Astrocyte (in vitro differentiated cells and primary cell): ENCODE measurements around the gene AKR1B1. TPM values are rescaled to one million over a fixed set of nuclear protein-coding genes. Genes with fewer than 3 reads are reported as not detected.

Experiments
- DNase-seq: peaks from one replicate; pipeline ENCODE4 v3.0.0-alpha.2; 2010; ENCODE audit warnings: low read depth
- FAIRE-seq: peaks from 2 replicates; lab custom pipeline; 2011; peaks lifted over from hg19 to GRCh38; lab: Jason Lieb, UNC
- H2AFZ ChIP-seq: 2 replicates; pipeline ENCODE4 v1.6.0; 2012; ENCODE audit warnings: low read depth, low read length, inconsistent platforms
- H3K27ac ChIP-seq: 2 replicates; pipeline ENCODE4 v1.5.1; 2011; ENCODE audit warnings: low read depth, low read length, inconsistent platforms
- H3K27me3 ChIP-seq: 2 replicates; pipeline ENCODE4 v1.6.0; 2011; ENCODE audit warnings: low read length, inconsistent platforms; ENCODE audit not compliant: insufficient read depth
- H3K36me3 ChIP-seq: 2 replicates; pipeline ENCODE4 v1.5.1; 2011; ENCODE audit warnings: low read length, inconsistent platforms; ENCODE audit not compliant: insufficient read depth
- H3K4me1 ChIP-seq: 2 replicates; pipeline ENCODE4 v1.5.1; 2011; ENCODE audit warnings: low read length, inconsistent platforms; ENCODE audit not compliant: insufficient read depth
- H3K4me2 ChIP-seq: 2 replicates; pipeline ENCODE4 v1.6.0; 2012; ENCODE audit warnings: low read length, inconsistent platforms
- H3K4me3 ChIP-seq: 2 replicates; pipeline ENCODE4 v1.5.1; 2011; ENCODE audit warnings: low read depth, mild to moderate bottlenecking, low read length, inconsistent platforms; ENCODE audit not compliant: insufficient read depth
- H3K79me2 ChIP-seq: 2 replicates; pipeline ENCODE4 v1.6.0; 2012; ENCODE audit warnings: mild to moderate bottlenecking, low read length, inconsistent platforms; ENCODE audit not compliant: insufficient read depth
- H3K9ac ChIP-seq: 2 replicates; pipeline ENCODE4 v1.6.0; 2012; ENCODE audit warnings: mild to moderate bottlenecking, low read length, inconsistent platforms
- H3K9me3 ChIP-seq: 2 replicates; pipeline ENCODE4 v1.5.1; 2012; ENCODE audit warnings: low read depth, mild to moderate bottlenecking, low read length, inconsistent platforms; ENCODE audit not compliant: insufficient read depth
- H4K20me1 ChIP-seq: 2 replicates; pipeline ENCODE4 v1.6.0; 2012; ENCODE audit warnings: low read length, inconsistent platforms; ENCODE audit not compliant: insufficient read depth
- H3K27ac Mint-ChIP-seq: one replicate; pipeline ENCODE4 v1.8.0; 2021; ENCODE audit warnings: mild to moderate bottlenecking, mixed read lengths; ENCODE audit not compliant: unreplicated experiment
- H3K27me3 Mint-ChIP-seq: one replicate; pipeline ENCODE4 v1.8.0; 2021; ENCODE audit warnings: low read depth, mixed read lengths; ENCODE audit not compliant: unreplicated experiment
- H3K36me3 Mint-ChIP-seq: one replicate; pipeline ENCODE4 v1.8.0; 2021; ENCODE audit warnings: low read depth, mixed read lengths; ENCODE audit not compliant: unreplicated experiment
- H3K4me1 Mint-ChIP-seq: one replicate; pipeline ENCODE4 v1.8.0; 2021; ENCODE audit warnings: low read depth, mixed read lengths; ENCODE audit not compliant: unreplicated experiment
- H3K4me3 Mint-ChIP-seq: one replicate; pipeline ENCODE4 v1.8.0; 2021; ENCODE audit warnings: mild to moderate bottlenecking, moderate library complexity, mixed read lengths; ENCODE audit not compliant: unreplicated experiment
- H3K9me3 Mint-ChIP-seq: one replicate; pipeline ENCODE4 v1.8.0; 2021; ENCODE audit warnings: mild to moderate bottlenecking, mixed read lengths; ENCODE audit not compliant: unreplicated experiment
- EZH2 ChIP-seq: IDR thresholded peaks from 2 replicates; pipeline ENCODE4 v1.6.1; 2012; ENCODE audit warnings: mild to moderate bottlenecking, low read length, inconsistent platforms; ENCODE audit not compliant: insufficient read depth
- total RNA-seq: library from RNA; stranded (reverse); gene quantifications from 2 replicates; pipeline ENCODE4 v1.2.1, GENCODE V29; 2021
- TF ChIP-seq, protein P1 (sequence below): IDR thresholded peaks from 2 replicates; pipeline ENCODE4 v1.5.1; 2011; ENCODE audit warnings: low read depth, mild to moderate bottlenecking, inconsistent platforms, low read length, moderate library complexity; ENCODE audit not compliant: insufficient read depth

The AKR1B1 gene
- total RNA-seq, 1 donor from 2014 or later: 114 TPM

DNA sequence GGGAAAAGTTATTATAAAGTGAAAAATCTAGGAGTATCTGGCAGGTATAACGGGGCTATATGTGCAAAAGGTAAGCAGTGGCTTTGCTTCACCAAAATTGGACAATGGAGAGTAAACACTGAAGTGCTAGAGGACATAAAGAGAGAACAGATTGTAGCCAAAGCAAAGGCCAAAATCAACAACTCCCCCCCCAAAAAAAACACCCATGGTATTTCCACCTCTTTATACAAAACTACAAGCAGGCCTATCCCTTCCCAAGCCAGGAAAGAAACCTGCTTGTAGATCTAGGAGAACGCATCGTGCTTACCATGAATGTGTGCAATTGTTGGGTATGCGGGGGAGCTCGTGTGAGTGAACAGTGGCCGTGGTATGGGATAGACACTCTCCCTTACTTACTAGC lies 9.2 kb upstream of the AKR1B1 start:
- Mint-ChIP-seq H3K27me3 (no peaks in the 10 kb centered on the region), H3K9me3 (peaks cover 24% of the 10 kb centered on the region), H3K4me3 (no peak overlapping the region), H3K27ac (no peak overlapping the region), H3K4me1 (peaks cover 4% of the 10 kb centered on the region), H3K36me3 (no peaks in the 10 kb centered on the region)
- Histone ChIP-seq H3K27ac (no peak overlapping the region), H3K9ac (no peak overlapping the region), H3K4me3 (no peak overlapping the region), H3K9me3 (peaks cover 4% of the 10 kb centered on the region), H3K79me2 (no peaks in the 10 kb centered on the region), H3K36me3 (no peaks in the 10 kb centered on the region), H3K4me2 (no peak overlapping the region), H3K4me1 (peaks cover 5% of the 10 kb centered on the region), H2AFZ (no peak overlapping the region), H3K27me3 (no peaks in the 10 kb centered on the region), H4K20me1 (no peaks in the 10 kb centered on the region)
- TF ChIP-seq EZH2: no peak
- TF ChIP-seq, protein P1, sequence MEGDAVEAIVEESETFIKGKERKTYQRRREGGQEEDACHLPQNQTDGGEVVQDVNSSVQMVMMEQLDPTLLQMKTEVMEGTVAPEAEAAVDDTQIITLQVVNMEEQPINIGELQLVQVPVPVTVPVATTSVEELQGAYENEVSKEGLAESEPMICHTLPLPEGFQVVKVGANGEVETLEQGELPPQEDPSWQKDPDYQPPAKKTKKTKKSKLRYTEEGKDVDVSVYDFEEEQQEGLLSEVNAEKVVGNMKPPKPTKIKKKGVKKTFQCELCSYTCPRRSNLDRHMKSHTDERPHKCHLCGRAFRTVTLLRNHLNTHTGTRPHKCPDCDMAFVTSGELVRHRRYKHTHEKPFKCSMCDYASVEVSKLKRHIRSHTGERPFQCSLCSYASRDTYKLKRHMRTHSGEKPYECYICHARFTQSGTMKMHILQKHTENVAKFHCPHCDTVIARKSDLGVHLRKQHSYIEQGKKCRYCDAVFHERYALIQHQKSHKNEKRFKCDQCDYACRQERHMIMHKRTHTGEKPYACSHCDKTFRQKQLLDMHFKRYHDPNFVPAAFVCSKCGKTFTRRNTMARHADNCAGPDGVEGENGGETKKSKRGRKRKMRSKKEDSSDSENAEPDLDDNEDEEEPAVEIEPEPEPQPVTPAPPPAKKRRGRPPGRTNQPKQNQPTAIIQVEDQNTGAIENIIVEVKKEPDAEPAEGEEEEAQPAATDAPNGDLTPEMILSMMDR: no peak
- DNase-seq: no peak
- FAIRE-seq: no peak

DNA sequence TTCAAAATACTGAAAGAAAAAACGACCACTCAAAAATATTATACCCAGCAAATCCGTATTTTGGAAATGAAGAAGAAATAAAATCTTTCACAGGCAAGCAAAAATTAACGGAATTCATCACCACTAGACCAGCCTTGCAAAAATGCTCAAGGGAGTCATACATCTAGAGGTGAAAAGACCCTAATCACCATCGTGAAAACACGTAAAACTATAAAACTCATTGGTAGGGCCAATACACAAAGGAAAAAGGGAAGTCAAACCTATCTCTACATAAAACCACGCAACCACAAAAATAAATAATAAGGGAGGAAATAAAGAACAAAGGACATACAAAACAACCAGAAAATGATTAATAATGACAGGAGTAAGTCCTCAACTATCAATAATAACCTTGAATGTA lies 6.6 kb upstream of the AKR1B1 start:
- H3K79me2 ChIP-seq: no peaks in the 10 kb centered on the region
- Mint-ChIP-seq H3K9me3 (peaks cover 24% of the 10 kb centered on the region), H3K27ac (no peak overlapping the region), H3K4me3 (no peak overlapping the region), H3K4me1 (peaks cover 12% of the 10 kb centered on the region), H3K27me3 (no peaks in the 10 kb centered on the region), H3K36me3 (no peaks in the 10 kb centered on the region)
- peaks cover 4% of the 10 kb centered on the region for H3K9me3 ChIP-seq
- no peak overlapping the region for H3K4me3 ChIP-seq
- no peak overlapping the region for H3K4me2 ChIP-seq
- DNase-seq (no peak), FAIRE-seq (no peak)
- H3K36me3 ChIP-seq: no peaks in the 10 kb centered on the region
- no peak overlapping the region for H3K27ac ChIP-seq
- no peak overlapping the region for H2AFZ ChIP-seq
- H3K27me3 ChIP-seq: no peaks in the 10 kb centered on the region
- H3K9ac ChIP-seq: no peak overlapping the region
- TF ChIP-seq EZH2: no peak
- TF ChIP-seq, protein P1: no peak
- H4K20me1 ChIP-seq: no peaks in the 10 kb centered on the region
- H3K4me1 ChIP-seq: peaks cover 11% of the 10 kb centered on the region

DNA sequence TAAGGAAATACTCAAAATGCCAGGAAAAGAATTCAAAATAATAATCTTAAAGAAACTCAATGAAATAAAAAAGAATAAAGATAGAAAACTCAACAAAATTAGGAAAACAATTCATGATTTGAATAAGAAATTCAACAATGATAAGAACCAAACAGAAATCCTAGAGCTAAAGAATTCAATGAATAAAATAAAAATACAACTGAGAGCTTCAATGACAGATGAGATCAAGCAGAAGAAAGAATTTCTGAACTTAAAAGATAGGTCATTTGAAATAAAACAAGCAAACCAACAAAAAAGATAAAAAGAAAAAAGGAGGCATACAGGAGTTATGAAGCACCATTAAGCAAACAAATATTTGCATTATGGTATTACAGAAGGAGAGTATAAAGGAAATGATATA lies 5.6 kb upstream of the AKR1B1 start:
- Mint-ChIP-seq H3K4me1 (peaks cover 17% of the 10 kb centered on the region), H3K36me3 (no peaks in the 10 kb centered on the region), H3K9me3 (peaks cover 24% of the 10 kb centered on the region), H3K27ac (no peak overlapping the region), H3K4me3 (no peak overlapping the region), H3K27me3 (no peaks in the 10 kb centered on the region)
- no peak overlapping the region for H3K4me3 ChIP-seq
- no peaks in the 10 kb centered on the region for H3K27me3 ChIP-seq
- no peak overlapping the region for H3K9ac ChIP-seq
- DNase-seq (no peak), FAIRE-seq (no peak)
- no peak overlapping the region for H3K27ac ChIP-seq
- H2AFZ ChIP-seq: no peak overlapping the region
- H3K9me3 ChIP-seq: peaks cover 4% of the 10 kb centered on the region
- peaks cover 11% of the 10 kb centered on the region for H3K4me1 ChIP-seq
- no peak overlapping the region for H3K4me2 ChIP-seq
- no peaks in the 10 kb centered on the region for H3K36me3 ChIP-seq
- TF ChIP-seq EZH2: no peak
- no peaks in the 10 kb centered on the region for H3K79me2 ChIP-seq
- no peaks in the 10 kb centered on the region for H4K20me1 ChIP-seq
